Stomach (tissue), 9 donors: ENCODE measurements around the gene LAMTOR2. TPM values are rescaled to one million over a fixed set of nuclear protein-coding genes. Genes with fewer than 3 reads are reported as not detected.

Experiments
- DNase-seq, 2 donors: peaks; one replicate each; pipeline versions ENCODE4 v3.0.0 to v3.0.0-alpha.2; 2013 to 2019
- H3K27ac ChIP-seq, 5 donors: fragments of 200-600 bp in 4 of 5; sonication (generic) in 4 of 5; one replicate each; pipeline ENCODE4 v1.5.1; 2013 to 2019; ENCODE audit warnings: mild to moderate bottlenecking in 1 of 5, moderate library complexity in 1 of 5
- H3K27me3 ChIP-seq, 3 donors: fragments of 200-600 bp; sonication (generic); one replicate each; pipeline ENCODE4 v1.5.1; 2017 to 2019; ENCODE audit warnings: mixed run types in 1 of 3
- H3K36me3 ChIP-seq, 4 donors: fragments of 200-600 bp; sonication (generic); 1 replicate in 3 of 4; 2 replicates in 1 of 4; pipeline ENCODE4 v1.5.1; 2016 to 2019
- H3K4me1 ChIP-seq, 4 donors: fragments of 200-600 bp; sonication (generic); one replicate each; pipeline ENCODE4 v1.5.1; 2016 to 2019
- H3K4me3 ChIP-seq, 4 donors: fragments of 200-600 bp; sonication (generic) in 3 of 4; one replicate each; pipeline ENCODE4 v1.5.1; 2016 to 2019; ENCODE audit warnings: mild to moderate bottlenecking in 1 of 4
- H3K9me3 ChIP-seq, 4 donors: fragments of 200-600 bp; sonication (generic); one replicate each; pipeline ENCODE4 v1.5.1; 2016 to 2019
- CTCF ChIP-seq, 7 experiments: fragments of 450-650 bp in 4 of 7; fragments of 200-600 bp in 3 of 7; sonication (generic) in 3 of 7; IDR thresholded peaks; one replicate each; pipeline ENCODE4 v1.5.1; 2016 to 2019; ENCODE audit warnings: antibody characterized with exemption in 7 of 7, control low read depth in 2 of 7, mild to moderate bottlenecking in 1 of 7
- EP300 ChIP-seq: sonication (generic); formaldehyde crosslinking; IDR thresholded peaks from one replicate; pipeline ENCODE4 v1.6.1; 2017; ENCODE audit warnings: antibody characterized with exemption
- POLR2A ChIP-seq, 4 donors: fragments of 450-650 bp; IDR thresholded peaks; one replicate each; pipeline ENCODE4 v1.6.1; 2016; ENCODE audit warnings: antibody characterized with exemption in 4 of 4, control low read depth in 2 of 4, mild to moderate bottlenecking in 1 of 4, moderate library complexity in 1 of 4
- POLR2AphosphoS5 ChIP-seq, 3 donors: sonication (generic); formaldehyde crosslinking; IDR thresholded peaks; one replicate each; pipeline ENCODE4 v1.6.1; 2016; ENCODE audit warnings: antibody characterized with exemption in 3 of 3
- WGBS, 5 donors: extraction: QIAGEN DNeasy Blood & Tissue Kit in 3 of 5; methylation state at CpG; one replicate each; pipeline versions ENCODE4 v1.1.5 to v1.1.7; 2013 to 2018; 5-methylcytosine and 5-hydroxymethylcytosine counted together
- intact Hi-C: fragments of 100-400 bp; cut with DNase I; formaldehyde crosslinking; loops from one replicate; pipeline ENCODE4 v1.15.1; 2023; ENCODE audit warnings: low total_unique reads
- polyA plus RNA-seq, 3 donors: library from polyadenylated mRNA; stranded (reverse); fragments of 200-250 nt; gene quantifications; one replicate each; pipeline ENCODE4 v1.2.3, GENCODE V29; 2013
- total RNA-seq, 5 donors: library from RNA; depleted of rRNA; stranded (reverse); fragments of >200 nt; gene quantifications; one replicate each; pipeline versions ENCODE4 v1.1.0 to v1.2.3, GENCODE V29; 2014 to 2016
- donor health status: healthy with polysubstance abuse.
- donor health status: Bipolar disorder and iron deficiency.
- donor health status: healthy.

LAMTOR2 gene
- total and polyA plus RNA-seq, 8 donors, result 7.0 to 170 (median 40.6) TPM; not detected in 1

DNA sequence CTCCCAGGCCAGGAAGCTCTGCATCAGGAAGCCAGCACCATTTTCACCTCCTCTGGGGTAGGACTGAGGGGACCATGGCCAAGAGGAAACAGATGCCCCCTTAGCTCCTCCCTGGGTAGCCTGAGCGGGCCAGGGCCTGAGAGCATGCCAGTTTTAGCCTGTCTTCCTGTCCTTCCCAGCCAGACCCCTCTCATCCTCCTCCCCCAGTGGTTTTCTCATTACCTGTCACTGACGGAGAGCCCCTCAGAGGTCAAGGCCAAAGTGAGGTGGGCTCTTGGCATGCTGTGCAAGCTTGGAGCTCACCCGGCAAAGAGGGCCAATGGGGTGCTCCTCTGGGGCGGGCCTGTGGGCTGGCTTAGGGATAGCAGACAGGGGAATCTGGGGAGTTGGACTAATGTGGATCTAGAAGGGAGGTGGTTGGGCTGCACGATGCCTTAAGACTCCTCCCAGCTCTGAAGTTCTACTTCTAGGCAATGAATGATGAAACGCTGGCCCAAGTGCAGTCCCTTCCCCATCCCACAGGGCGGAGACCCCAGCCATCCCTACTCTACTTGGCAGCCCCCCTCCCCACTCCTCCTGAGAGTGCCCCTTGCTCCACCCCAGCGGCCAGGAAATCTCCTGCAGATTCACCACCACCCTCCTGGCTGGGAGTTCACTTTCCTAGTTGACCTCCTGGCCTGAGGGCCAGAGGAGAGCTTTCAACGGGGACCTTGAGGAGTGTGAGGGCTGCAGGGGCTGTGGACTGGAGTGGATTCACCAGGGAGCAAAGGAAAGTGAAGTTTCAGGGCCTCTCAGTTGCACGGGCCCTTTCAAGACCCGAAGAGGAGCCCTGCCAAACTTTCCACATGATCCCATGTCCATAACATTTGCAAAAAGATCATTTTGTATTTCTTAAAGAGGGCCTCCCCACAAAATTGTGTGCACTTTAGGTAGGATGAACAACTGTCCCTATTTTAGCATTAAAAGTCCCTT lies 50.6 kb downstream of the LAMTOR2 start:
- WGBS, 5 donors, result 49 to 77% (median 72%) methylated on average over 7 to 11 of the region's 11 CpGs
- peak overlapping the region; percentile 26 to 44 (median 38) for H3K4me3 ChIP-seq
- no peaks in the 10 kb centered on the region for H3K36me3 ChIP-seq
- no peaks in the 10 kb centered on the region for H3K9me3 ChIP-seq
- H3K27ac ChIP-seq, result peak overlapping the region; percentile 90 to 96 (median 94)
- DNase-seq, result peak in 1 of 2 donors; percentile 90
- TF ChIP-seq POLR2AphosphoS5 (IDR thresholded peaks at IDR 0.05) (no peak), EP300 (no peak)
- peaks cover 40 to 80% (median 63%) of the 10 kb centered on the region in 4 donors for H3K4me1 ChIP-seq
- no peaks in the 10 kb centered on the region for H3K27me3 ChIP-seq
- intact Hi-C loops, result no loop called here

- peak overlapping the region; percentile 90 to 96 (median 94) for H3K27ac ChIP-seq
- no peak for TF ChIP-seq POLR2A (IDR thresholded peaks at IDR 0.05)
- H3K36me3 ChIP-seq, result no peaks in the 10 kb centered on the region
- peak overlapping the region; percentile 26 to 44 (median 38) for H3K4me3 ChIP-seq
- DNase-seq, result no peak
- H3K27me3 ChIP-seq, result no peaks in the 10 kb centered on the region
- H3K4me1 ChIP-seq, result peaks cover 40 to 71% (median 56%) of the 10 kb centered on the region in 4 donors
- intact Hi-C loops, result no loop called here
- WGBS, 5 donors, result 28 to 44% (median 38%) methylated on average over 10 to 14 of the region's 14 CpGs
- no peaks in the 10 kb centered on the region for H3K9me3 ChIP-seq
These were observed 52.3 kb downstream of the LAMTOR2 start for GRCh38 chr1:156106624-156107488.

GRCh38 chr1:156108057-156108456 lies 53.5 kb downstream of the LAMTOR2 start:
- intact Hi-C loops, result no loop called here
- WGBS, 5 donors, result 77 to 89% (median 82%) methylated on average over 3 of the region's 3 CpGs
- H3K27ac ChIP-seq, result peak overlapping the region in 3 of 5 donors; percentile 93 to 96 (median 94)
- no peak overlapping the region for H3K4me3 ChIP-seq
- H3K9me3 ChIP-seq, result no peaks in the 10 kb centered on the region
- no peaks in the 10 kb centered on the region for H3K36me3 ChIP-seq
- DNase-seq, result no peak
- TF ChIP-seq EP300 (no peak), POLR2AphosphoS5 (IDR thresholded peaks at IDR 0.05) (no peak), CTCF (IDR thresholded peaks at IDR 0.05) (no peak), POLR2A (IDR thresholded peaks at IDR 0.05) (no peak)
- no peaks in the 10 kb centered on the region for H3K27me3 ChIP-seq
- H3K4me1 ChIP-seq, result peaks cover 38 to 71% (median 47%) of the 10 kb centered on the region in 4 donors

Other genes with a start within 250 kb of the LAMTOR2 start
- gene GON4L, start 197.6 kb upstream of the LAMTOR2 start, total RNA-seq, result 10 to 100 TPM; 29.0 to 68.7 (median 57.2) TPM
- 10 to 100 TPM in 2 of 3 donors, 1 to 10 TPM in 1; 9.3 to 14.5 (median 11.0) TPM for gene GON4L, start 197.6 kb upstream of the LAMTOR2 start, polyA plus RNA-seq
- 10 to 100 TPM in 1 of 5 donors, 1 to 10 TPM in 4; 1.3 to 12.9 (median 3.5) TPM for gene SYT11, start 195.2 kb upstream of the LAMTOR2 start, total RNA-seq
- gene SYT11, start 195.2 kb upstream of the LAMTOR2 start, polyA plus RNA-seq, result 1 to 10 TPM in 2 of 3 donors, under 1 TPM in 1; 0.76 to 1.9 (median 1.1) TPM
- gene RIT1, start 143.4 kb upstream of the LAMTOR2 start, total RNA-seq, result 100 to 1,000 TPM in 1 of 5 donors, 10 to 100 TPM in 3, not detected in 1; 23.9 to 108 (median 48.2) TPM
- gene RIT1, start 143.4 kb upstream of the LAMTOR2 start, polyA plus RNA-seq, result 10 to 100 TPM; 13.1 to 14.1 (median 13.8) TPM
- 100 to 1,000 TPM in 2 of 5 donors, 10 to 100 TPM in 3; 49.2 to 126 (median 78.4) TPM for gene KHDC4, start 120.4 kb upstream of the LAMTOR2 start, total RNA-seq
- 10 to 100 TPM in 1 of 3 donors, 1 to 10 TPM in 2; 4.9 to 26.1 (median 9.3) TPM for gene KHDC4, start 120.4 kb upstream of the LAMTOR2 start, polyA plus RNA-seq
- gene RXFP4, start 113.1 kb upstream of the LAMTOR2 start, total RNA-seq, result 10 to 100 TPM in 1 of 5 donors, not detected in 4; 50.4 TPM
- gene RXFP4, start 113.1 kb upstream of the LAMTOR2 start, polyA plus RNA-seq, result not detected
- 100 to 1,000 TPM in 3 of 5 donors, 10 to 100 TPM in 2; 34.8 to 376 (median 180) TPM for gene ARHGEF2, start 76.2 kb upstream of the LAMTOR2 start, total RNA-seq
- 10 to 100 TPM; 20.4 to 27.6 (median 24.7) TPM for gene ARHGEF2, start 76.2 kb upstream of the LAMTOR2 start, polyA plus RNA-seq
- 100 to 1,000 TPM in 4 of 5 donors, 10 to 100 TPM in 1; 67.1 to 354 (median 216) TPM for gene SSR2, start 33.8 kb upstream of the LAMTOR2 start, total RNA-seq
- 100 to 1,000 TPM; 223 to 309 (median 242) TPM for gene SSR2, start 33.8 kb upstream of the LAMTOR2 start, polyA plus RNA-seq
- gene UBQLN4, start 984 bp upstream of the LAMTOR2 start, total RNA-seq, result 10 to 100 TPM in 3 of 5 donors, 1 to 10 TPM in 2; 6.4 to 41.1 (median 14.0) TPM
- gene UBQLN4, start 984 bp upstream of the LAMTOR2 start, polyA plus RNA-seq, result 10 to 100 TPM; 17.3 to 25.5 (median 20.6) TPM
- 100 to 1,000 TPM in 3 of 5 donors, 10 to 100 TPM in 2; 36.7 to 249 (median 216) TPM for gene RAB25, start 6.4 kb downstream of the LAMTOR2 start, total RNA-seq
- gene RAB25, start 6.4 kb downstream of the LAMTOR2 start, polyA plus RNA-seq, result 100 to 1,000 TPM; 126 to 267 (median 168) TPM
- gene MEX3A, start 27.7 kb downstream of the LAMTOR2 start, total RNA-seq, result 10 to 100 TPM in 1 of 5 donors, 1 to 10 TPM in 2, not detected in 2; 1.5 to 11.0 (median 1.6) TPM
- 1 to 10 TPM in 1 of 3 donors, under 1 TPM in 1, not detected in 1; 0.25 to 1.1 TPM for gene MEX3A, start 27.7 kb downstream of the LAMTOR2 start, polyA plus RNA-seq
- gene LMNA, start 59.9 kb downstream of the LAMTOR2 start, total RNA-seq, result 100 to 1,000 TPM in 4 of 5 donors, 10 to 100 TPM in 1; 53.1 to 630 (median 318) TPM
- gene LMNA, start 59.9 kb downstream of the LAMTOR2 start, polyA plus RNA-seq, result 100 to 1,000 TPM; 108 to 201 (median 132) TPM
- gene SEMA4A, start 98.8 kb downstream of the LAMTOR2 start, total RNA-seq, result 10 to 100 TPM in 2 of 5 donors, 1 to 10 TPM in 3; 2.6 to 23.3 (median 8.5) TPM
- gene SEMA4A, start 98.8 kb downstream of the LAMTOR2 start, polyA plus RNA-seq, result 10 to 100 TPM in 1 of 3 donors, 1 to 10 TPM in 2; 4.1 to 13.9 (median 4.7) TPM
- 1 to 10 TPM; 4.9 to 9.9 (median 7.2) TPM for gene SLC25A44, start 139.3 kb downstream of the LAMTOR2 start, total RNA-seq
- gene SLC25A44, start 139.3 kb downstream of the LAMTOR2 start, polyA plus RNA-seq, result 1 to 10 TPM; 5.4 to 9.0 (median 6.8) TPM
- 10 to 100 TPM in 3 of 5 donors, 1 to 10 TPM in 2; 5.3 to 54.9 (median 15.6) TPM for gene PMF1, start 158.2 kb downstream of the LAMTOR2 start, total RNA-seq
- 10 to 100 TPM; 68.7 to 73.5 (median 68.8) TPM for gene PMF1, start 158.2 kb downstream of the LAMTOR2 start, polyA plus RNA-seq
- gene BGLAP, start 187.4 kb downstream of the LAMTOR2 start, total RNA-seq, result not detected
- gene BGLAP, start 187.4 kb downstream of the LAMTOR2 start, polyA plus RNA-seq, result 1 to 10 TPM in 2 of 3 donors, not detected in 1; 1.5 to 1.9 TPM
- gene PAQR6, start 193.3 kb downstream of the LAMTOR2 start, total RNA-seq, result 1 to 10 TPM in 2 of 5 donors, under 1 TPM in 1, not detected in 2; 0.43 to 2.9 (median 2.0) TPM
- gene PAQR6, start 193.3 kb downstream of the LAMTOR2 start, polyA plus RNA-seq, result 1 to 10 TPM; 1.4 to 4.3 (median 2.0) TPM
- gene SMG5, start 228.0 kb downstream of the LAMTOR2 start, total RNA-seq, result 100 to 1,000 TPM in 1 of 5 donors, 10 to 100 TPM in 4; 29.8 to 199 (median 51.6) TPM
- 10 to 100 TPM; 20.2 to 29.1 (median 22.3) TPM for gene SMG5, start 228.0 kb downstream of the LAMTOR2 start, polyA plus RNA-seq
- 10 to 100 TPM in 2 of 5 donors, 1 to 10 TPM in 2, not detected in 1; 1.1 to 21.4 (median 9.4) TPM for gene TMEM79, start 229.5 kb downstream of the LAMTOR2 start, total RNA-seq
- 10 to 100 TPM in 1 of 3 donors, 1 to 10 TPM in 2; 1.5 to 24.9 (median 2.7) TPM for gene TMEM79, start 229.5 kb downstream of the LAMTOR2 start, polyA plus RNA-seq
- gene GLMP, start 240.9 kb downstream of the LAMTOR2 start, total RNA-seq, result 10 to 100 TPM in 4 of 5 donors, 1 to 10 TPM in 1; 1.4 to 92.9 (median 19.7) TPM
- 10 to 100 TPM; 20.8 to 37.4 (median 35.9) TPM for gene GLMP, start 240.9 kb downstream of the LAMTOR2 start, polyA plus RNA-seq
- not detected for gene VHLL, start 244.5 kb downstream of the LAMTOR2 start, total RNA-seq
- gene VHLL, start 244.5 kb downstream of the LAMTOR2 start, polyA plus RNA-seq, result not detected